T-helper 22 cell (primary cell): ENCODE data around the gene MACROD1.

ENCODE experiments used
- DNase-seq: peaks from one replicate; pipeline ENCODE4 v3.0.0-alpha.2; 2020; ENCODE audit warnings: low read depth

MACROD1 gene

DNA sequence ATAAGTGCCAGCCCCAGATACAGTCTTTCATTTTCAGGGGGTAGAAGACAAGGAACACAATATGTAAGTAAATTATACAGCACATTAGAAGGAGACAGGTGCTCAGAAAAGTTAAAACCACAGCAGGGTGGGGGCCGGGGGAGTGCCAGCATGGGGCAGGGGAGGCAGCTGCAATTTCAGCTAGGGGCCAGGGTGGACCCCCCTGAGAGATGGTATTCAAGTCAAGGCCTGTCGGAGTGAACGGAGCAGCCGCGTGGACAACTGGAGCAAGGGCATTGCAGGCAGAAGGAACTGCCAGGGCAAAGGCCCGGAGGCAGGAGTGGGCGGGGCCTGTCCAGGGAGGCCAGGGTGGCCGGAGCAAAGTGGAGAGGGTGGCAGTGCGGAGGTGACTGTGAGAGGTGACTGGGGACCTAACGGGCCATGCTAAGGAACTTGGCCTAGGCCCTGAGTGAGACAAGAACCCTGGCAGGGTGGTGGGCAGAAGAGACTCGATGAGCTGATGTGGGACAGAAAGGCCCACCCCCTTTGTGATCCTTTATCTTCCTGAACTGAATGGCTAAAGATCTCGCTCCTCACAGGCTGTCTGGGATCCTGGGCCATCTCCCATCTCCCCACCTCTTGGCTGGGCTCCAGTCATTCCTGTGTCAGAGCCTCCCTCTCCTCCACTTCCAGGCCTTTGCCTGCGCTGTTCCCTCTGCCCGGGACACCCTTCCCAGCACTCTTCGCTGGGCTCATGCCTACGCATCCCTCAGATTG is 152.6 kb downstream of the MACROD1 start:
- no peak for DNase-seq

DNA sequence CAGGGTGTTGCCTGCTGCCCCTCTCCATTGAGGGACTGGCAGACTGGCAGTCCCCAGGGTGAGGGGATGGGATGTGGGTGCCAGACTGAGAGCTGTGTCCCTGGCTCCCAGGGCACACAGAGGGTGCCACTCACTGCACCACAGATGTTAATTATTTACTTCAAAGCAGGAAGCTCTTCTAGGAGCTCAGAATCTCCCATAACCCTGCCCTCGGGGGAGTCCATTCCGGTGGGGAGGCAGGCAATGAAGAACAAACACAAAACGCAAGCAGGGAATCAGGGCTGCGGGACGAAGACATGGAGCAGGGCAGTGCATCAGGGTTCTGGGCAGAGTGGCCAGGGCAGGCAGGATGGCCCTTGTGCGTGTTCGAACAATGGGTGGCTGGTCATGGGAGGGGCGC is 154.5 kb downstream of the MACROD1 start:
- DNase-seq: no peak

- DNase-seq: no peak
These were observed 155.1 kb downstream of the MACROD1 start for GRCh38 chr11:64010783-64011182.

DNA sequence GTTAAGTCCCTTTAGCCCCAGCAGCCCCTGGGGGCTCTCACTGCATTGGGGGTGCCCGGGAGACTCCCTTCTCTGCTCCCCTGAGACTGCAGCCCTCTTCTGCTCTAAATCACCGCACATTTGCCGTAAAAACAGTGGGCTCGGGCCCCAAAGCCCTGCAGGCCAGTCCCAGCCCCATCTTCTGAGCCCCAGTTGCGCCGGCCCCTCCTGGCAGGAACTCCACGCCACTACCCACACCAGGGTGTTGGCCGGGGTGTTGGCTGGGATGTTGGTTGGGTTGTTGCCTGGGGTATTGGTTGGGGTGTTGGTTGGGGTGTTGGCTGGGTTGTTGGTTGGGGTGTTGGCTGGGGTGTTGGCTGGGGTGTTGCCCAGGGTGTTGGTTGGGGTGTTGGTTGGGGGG is 156.2 kb downstream of the MACROD1 start:
- no peak for DNase-seq

DNA sequence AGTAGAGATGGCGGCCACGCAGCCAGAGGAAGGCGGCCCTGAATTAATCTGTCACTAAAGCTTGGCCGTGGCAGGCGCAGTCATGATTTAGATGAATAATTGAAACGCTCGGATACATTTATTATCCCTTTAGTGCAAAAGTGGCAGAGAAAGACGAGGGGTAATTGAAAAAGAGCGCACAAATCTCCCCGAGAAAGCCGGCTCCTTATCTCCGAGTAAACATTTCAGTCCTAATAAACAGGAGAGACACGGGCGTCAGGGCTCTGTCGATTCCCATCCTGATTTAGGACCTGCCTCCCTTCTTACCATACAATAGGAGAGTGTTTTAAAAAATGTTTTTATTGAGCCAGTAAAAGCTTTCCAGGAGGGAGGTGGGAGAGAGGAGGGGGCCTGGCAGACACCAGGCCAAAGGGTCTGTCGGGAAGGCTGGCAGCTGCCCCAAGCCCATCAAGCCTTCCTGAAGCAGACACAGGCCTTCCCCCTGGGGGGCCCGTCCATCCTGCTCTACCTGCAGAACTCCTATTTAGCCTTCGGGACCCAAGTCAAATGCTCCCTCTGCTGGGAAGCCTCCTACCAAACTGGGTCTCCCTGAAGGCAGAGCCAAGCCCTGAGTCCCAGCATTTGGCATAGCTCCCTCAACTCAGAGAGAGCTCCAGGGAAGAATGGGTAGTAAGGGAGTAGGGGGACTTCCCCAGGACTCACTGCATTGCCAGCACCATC is 156.8 kb downstream of the MACROD1 start:
- no peak for DNase-seq

DNA sequence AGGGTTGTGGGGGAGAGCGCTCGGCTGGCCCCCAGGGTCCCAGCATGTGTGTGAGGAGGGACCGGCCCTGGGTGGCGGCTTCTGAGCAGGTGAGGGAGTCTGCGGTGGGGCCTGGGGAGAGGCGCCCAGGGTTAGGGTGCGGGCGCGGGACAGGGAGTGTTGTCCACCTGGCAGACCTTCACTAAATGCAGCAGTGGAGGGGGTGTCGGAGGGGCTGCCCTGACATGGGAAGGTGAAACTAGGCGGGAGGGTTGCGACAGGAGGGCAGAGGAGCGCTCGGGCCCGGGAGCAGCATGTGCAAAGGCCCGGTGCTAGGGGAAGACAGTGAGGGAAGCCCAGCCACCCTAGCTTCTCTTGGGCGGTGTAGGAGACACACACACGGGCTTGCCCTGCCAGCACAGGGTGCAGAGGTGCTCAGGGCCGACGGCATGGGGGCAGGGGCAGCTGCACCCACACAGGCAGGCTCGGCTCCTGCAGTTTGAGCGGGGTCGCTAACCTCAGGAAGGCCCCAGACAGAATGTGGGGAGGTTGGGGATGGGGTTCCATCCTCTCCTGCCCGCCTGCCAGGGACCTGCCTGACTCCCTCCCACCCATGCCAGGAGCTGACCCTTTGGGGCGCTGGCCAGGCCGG is 157.5 kb downstream of the MACROD1 start:
- no peak for DNase-seq

- DNase-seq: no peak
These were observed 158.2 kb downstream of the MACROD1 start for GRCh38 chr11:64007629-64008282.

DNA sequence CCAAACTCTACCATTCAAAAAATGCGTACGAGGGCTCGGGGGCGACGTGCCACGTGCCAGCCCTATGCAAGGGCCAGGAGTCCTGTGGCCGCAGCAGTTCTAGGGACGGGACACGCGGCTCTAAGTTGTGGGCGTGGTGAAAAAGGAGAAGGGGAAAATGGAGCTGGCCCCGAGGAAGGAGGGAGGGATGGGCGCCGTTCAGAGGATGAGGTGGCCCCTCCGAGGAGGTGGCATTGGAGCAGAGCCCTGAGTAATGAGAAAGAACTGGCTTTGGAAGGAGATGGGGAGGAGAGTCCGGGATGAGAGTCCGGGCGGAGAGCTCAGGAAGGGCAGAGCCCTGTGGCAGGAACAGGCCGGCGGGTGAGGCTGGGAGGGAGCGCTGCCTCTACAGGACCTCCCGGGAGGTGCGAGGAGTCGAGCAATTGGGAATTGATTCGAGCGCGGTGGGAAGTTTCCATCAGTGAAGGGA is 158.7 kb downstream of the MACROD1 start:
- DNase-seq: no peak

DNA sequence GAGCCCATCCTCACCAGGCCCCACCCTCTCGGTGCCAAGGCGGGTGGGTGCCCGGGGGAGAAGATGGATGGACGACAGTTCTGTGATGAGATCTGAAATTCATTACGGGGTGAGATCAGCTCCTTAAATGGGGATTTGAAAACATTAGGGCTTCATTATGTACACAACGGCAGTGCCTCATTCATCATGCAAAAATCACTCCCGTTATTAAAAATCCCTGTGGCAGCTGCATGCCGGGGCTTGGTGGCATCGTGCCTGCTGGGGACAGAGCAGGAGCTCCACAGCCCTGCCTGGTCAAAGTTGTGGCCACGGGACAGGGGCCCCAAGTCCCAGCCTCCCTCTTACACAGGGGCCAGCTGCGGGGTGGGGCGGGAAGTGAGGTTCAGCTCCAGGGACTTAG is 159.5 kb downstream of the MACROD1 start:
- no peak for DNase-seq

DNA sequence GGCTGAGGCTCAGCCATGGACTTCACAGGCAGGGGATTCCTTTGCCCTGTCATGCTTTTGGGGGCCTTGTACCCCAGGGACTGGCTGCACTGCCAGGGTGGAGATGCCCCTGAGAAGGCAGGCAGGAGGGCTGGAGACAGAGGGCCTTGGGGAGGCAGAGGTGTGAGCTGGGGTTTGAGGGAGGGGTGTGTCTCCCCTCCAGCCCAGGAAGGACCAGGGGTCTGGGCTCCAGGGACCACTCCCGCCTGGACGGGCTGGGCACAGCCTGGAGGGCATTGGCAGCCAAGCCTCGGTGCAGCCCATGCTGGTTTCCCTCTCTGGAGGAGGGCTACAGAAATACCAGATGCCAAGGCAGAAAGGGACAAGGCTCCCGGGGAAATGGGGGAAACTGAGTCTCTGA is 160.2 kb downstream of the MACROD1 start:
- DNase-seq: no peak

- DNase-seq: no peak
These were observed 161.3 kb downstream of the MACROD1 start for GRCh38 chr11:64004590-64004984.

- DNase-seq: no peak
These were observed 161.9 kb downstream of the MACROD1 start for GRCh38 chr11:64003807-64004589.

- DNase-seq: no peak
These were observed 164.2 kb downstream of the MACROD1 start for GRCh38 chr11:64001484-64002420.

DNA sequence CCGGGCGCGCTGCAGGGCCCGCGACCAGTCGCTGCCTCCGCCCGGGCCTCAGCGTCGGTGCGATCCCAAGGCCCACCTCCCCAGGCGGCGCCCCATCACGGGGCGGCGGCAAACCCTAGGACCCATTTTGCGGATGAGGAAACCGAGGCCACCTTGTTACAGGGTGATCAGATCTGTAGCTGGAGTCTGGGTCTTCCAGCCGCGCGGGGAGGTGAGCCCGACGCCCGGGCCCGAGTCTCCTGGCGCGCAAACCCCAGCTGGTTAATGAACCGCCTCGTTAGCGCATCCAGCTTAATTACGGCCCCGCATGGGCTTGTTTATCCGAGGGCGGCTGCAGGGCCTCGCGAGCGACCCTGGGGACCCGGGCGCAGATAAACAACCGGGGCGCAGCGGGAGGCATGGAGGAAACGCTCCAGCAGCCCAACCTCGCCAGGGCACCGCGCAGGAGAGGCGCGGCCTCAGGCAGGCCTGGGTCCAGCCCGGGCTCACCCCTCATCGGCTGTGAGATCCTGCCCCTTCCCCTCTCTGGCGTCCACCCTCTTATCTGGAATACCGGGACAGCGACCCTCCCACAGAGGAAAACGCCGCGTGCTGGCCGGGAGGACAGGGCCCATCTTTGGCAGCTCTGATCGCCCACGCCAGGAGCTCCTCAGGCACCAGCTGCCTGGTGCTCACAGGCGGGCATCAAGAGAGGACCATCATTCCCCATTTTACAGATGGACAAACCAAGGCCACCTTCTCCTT is 165.0 kb downstream of the MACROD1 start:
- DNase-seq: no peak

- DNase-seq: peak; percentile 59
These were observed 165.7 kb downstream of the MACROD1 start for GRCh38 chr11:64000026-64000739.

- peak; percentile 42 for DNase-seq
These were observed 166.4 kb downstream of the MACROD1 start for GRCh38 chr11:63999349-64000025.

DNA sequence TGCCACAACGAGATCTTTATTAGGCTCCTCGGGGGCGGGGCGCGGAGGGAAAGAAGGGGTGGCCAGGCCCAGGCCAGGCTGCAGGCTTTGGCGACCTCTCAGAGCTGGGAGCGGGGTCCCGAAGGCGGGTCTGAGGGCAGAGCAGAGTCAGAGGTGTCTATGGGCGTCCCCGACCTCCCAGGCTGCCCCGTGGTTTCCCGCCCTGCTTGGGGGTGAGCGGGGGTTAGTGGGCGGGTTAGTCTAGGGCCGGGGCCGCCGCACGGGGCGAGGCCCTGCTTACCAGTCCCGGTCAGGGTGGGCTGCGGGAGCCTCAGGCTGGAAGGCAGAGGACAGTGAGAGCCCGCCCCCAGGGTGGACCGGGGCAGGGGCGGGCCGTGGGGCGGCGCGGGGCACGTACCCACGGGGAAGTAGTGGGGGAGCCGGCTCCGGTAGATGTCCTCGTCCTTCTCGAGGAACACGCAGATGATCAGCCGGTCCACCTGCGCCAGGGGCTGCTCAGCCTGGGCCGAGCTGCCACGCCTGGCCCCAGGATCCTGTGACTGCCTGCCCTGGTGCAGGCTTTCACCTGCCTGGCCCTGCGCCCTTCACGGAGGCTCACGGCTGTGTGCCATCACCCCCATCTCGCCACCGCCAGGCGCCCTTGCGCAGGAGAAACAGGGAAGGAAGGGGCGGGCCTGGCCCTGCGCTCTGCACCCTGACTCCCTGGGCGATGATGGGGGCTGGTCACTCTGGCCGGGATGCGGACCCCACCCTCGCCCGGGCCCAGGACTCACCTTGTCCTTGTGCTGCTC is 167.2 kb downstream of the MACROD1 start:
- DNase-seq: no peak
